ENCODE data around the gene WDFY2.
"Not testable (repeated sequence)": the region's sequence is repeated elsewhere in the genome, so short reads cannot be mapped to it uniquely, and the experiment has no call there.

WDFY2 gene

GRCh38 chr13:51668580-51669195, 84.4 kb downstream of the WDFY2 start:
- DNase-seq, result no peak

- DNase-seq, result no peak
These were observed 88.9 kb downstream of the WDFY2 start for GRCh38 chr13:51673165-51673564.

- peak; percentile 79 for DNase-seq
These were observed 90.0 kb downstream of the WDFY2 start for GRCh38 chr13:51674276-51674675.

GRCh38 chr13:51675385-51675784, 91.1 kb downstream of the WDFY2 start:
- DNase-seq, result no peak

GRCh38 chr13:51675877-51676276, 91.6 kb downstream of the WDFY2 start:
- no peak for DNase-seq

- no peak for DNase-seq
These were observed 92.5 kb downstream of the WDFY2 start for GRCh38 chr13:51676739-51677138.

- no peak for DNase-seq
These were observed 94.2 kb downstream of the WDFY2 start for GRCh38 chr13:51678420-51678819.

- DNase-seq, result no peak
These were observed 95.4 kb downstream of the WDFY2 start for GRCh38 chr13:51679616-51680015.

- DNase-seq, result no peak
These were observed 96.9 kb downstream of the WDFY2 start for GRCh38 chr13:51681037-51681678.

GRCh38 chr13:51682686-51683085, 98.4 kb downstream of the WDFY2 start:
- DNase-seq, result no peak

GRCh38 chr13:51683597-51683996, 99.3 kb downstream of the WDFY2 start:
- DNase-seq, result no peak

- no peak for DNase-seq
These were observed 99.8 kb downstream of the WDFY2 start for GRCh38 chr13:51684076-51684475.

- no peak for DNase-seq
These were observed 103.9 kb downstream of the WDFY2 start for GRCh38 chr13:51687947-51688714.

GRCh38 chr13:51688937-51689662, 104.8 kb downstream of the WDFY2 start:
- DNase-seq, result no peak

GRCh38 chr13:51689663-51689996, 105.4 kb downstream of the WDFY2 start:
- no peak for DNase-seq

GRCh38 chr13:51695677-51696076, 111.4 kb downstream of the WDFY2 start:
- not testable (repeated sequence) for DNase-seq

- no peak for DNase-seq
These were observed 112.9 kb downstream of the WDFY2 start for GRCh38 chr13:51697181-51697580.

GRCh38 chr13:51697855-51698254, 113.6 kb downstream of the WDFY2 start:
- no peak for DNase-seq

- DNase-seq, result no peak
These were observed 114.1 kb downstream of the WDFY2 start for GRCh38 chr13:51698352-51698751.

- no peak for DNase-seq
These were observed 120.4 kb downstream of the WDFY2 start for GRCh38 chr13:51704399-51705313.

- DNase-seq, result no peak
These were observed 123.2 kb downstream of the WDFY2 start for GRCh38 chr13:51707461-51707860.

- DNase-seq, result no peak
These were observed 129.5 kb downstream of the WDFY2 start for GRCh38 chr13:51713807-51714206.

Measured in NCI-H510A treated with DMSO at 0.1 percent for 48 hours (cell line).